Smooth muscle cell (in vitro differentiated cells): ENCODE measurements around the gene DEGS2. TPM values are rescaled to one million over a fixed set of nuclear protein-coding genes. Genes with fewer than 3 reads are reported as not detected.

Source experiments
- DNase-seq: peaks from one replicate; lab custom pipeline; 2025; ENCODE audit not compliant: unreplicated experiment; lab: John Stamatoyannopoulos, UW
- H2AFZ ChIP-seq: fragments of 200-600 bp; sonication (generic); 2 replicates; pipeline ENCODE4 v1.6.0; 2016; ENCODE audit warnings: antibody characterized with exemption, low read depth, mild to moderate bottlenecking
- H3F3A ChIP-seq: fragments of 200-600 bp; sonication (generic); 2 replicates; pipeline ENCODE4 v1.6.0; 2017; ENCODE audit warnings: antibody characterized with exemption, low read depth
- H3K27ac ChIP-seq: fragments of 200-600 bp; sonication (generic); 2 replicates; pipeline ENCODE4 v1.5.1; 2016; ENCODE audit warnings: low read depth, mild to moderate bottlenecking
- H3K27me3 ChIP-seq: fragments of 200-600 bp; sonication (generic); 2 replicates; pipeline ENCODE4 v1.6.1; 2016; ENCODE audit warnings: low read depth, mild to moderate bottlenecking
- H3K36me3 ChIP-seq: fragments of 200-600 bp; sonication (generic); 2 replicates; pipeline ENCODE4 v1.5.1; 2016; ENCODE audit warnings: low read depth
- H3K4me1 ChIP-seq: fragments of 200-600 bp; sonication (generic); 2 replicates; pipeline ENCODE4 v1.5.1; 2016; ENCODE audit warnings: low read depth
- H3K4me2 ChIP-seq: fragments of 200-600 bp; sonication (generic); 2 replicates; pipeline ENCODE4 v1.6.0; 2016; ENCODE audit warnings: mild to moderate bottlenecking
- H3K4me3 ChIP-seq: fragments of 200-600 bp; sonication (generic); 2 replicates; pipeline ENCODE4 v1.5.1; 2016; ENCODE audit warnings: mild to moderate bottlenecking
- H3K79me2 ChIP-seq: fragments of 200-600 bp; sonication (generic); 2 replicates; pipeline ENCODE4 v1.6.0; 2016; ENCODE audit warnings: low read depth, mild to moderate bottlenecking
- H3K9ac ChIP-seq: fragments of 200-600 bp; sonication (generic); 2 replicates; pipeline ENCODE4 v1.6.0; 2016; ENCODE audit warnings: low read depth
- H3K9me3 ChIP-seq: fragments of 200-600 bp; sonication (generic); replicated peaks from 2 replicates; pipeline ENCODE4 v1.5.1; 2016; ENCODE audit warnings: low read depth
- H4K20me1 ChIP-seq: fragments of 200-600 bp; sonication (generic); 2 replicates; pipeline ENCODE4 v1.6.0; 2016; ENCODE audit warnings: low read depth
- WGBS: methylation state at CpG from one replicate; pipeline ENCODE4 v1.1.7; 2016; ENCODE audit warnings: low lambda C conversion rate; 5-methylcytosine and 5-hydroxymethylcytosine counted together
- polyA plus RNA-seq: library from polyadenylated mRNA; unstranded; fragments of >200 nt; fragmentation: Nextera tagmentation; extraction: Ambion mirVana; gene quantifications from 2 replicates; pipeline ENCODE4 v1.2.1, GENCODE V29; 2016
- total RNA-seq: library from RNA; depleted of rRNA; stranded (reverse); fragments of >200 nt; gene quantifications from 2 replicates; pipeline ENCODE4 v1.2.3, GENCODE V29; 2014
- TF ChIP-seq, protein P1 (sequence below): fragments of 200-600 bp; sonication (generic); IDR thresholded peaks from 2 replicates; pipeline ENCODE4 v1.5.1; 2017; ENCODE audit warnings: borderline replicate concordance, mild to moderate bottlenecking, antibody characterized with exemption; ENCODE audit not compliant: insufficient read depth, poor library complexity, severe bottlenecking

The DEGS2 gene
- total and polyA plus RNA-seq, 2 experiments from 2014 or later, result 0.45 to 0.83 TPM

DNA sequence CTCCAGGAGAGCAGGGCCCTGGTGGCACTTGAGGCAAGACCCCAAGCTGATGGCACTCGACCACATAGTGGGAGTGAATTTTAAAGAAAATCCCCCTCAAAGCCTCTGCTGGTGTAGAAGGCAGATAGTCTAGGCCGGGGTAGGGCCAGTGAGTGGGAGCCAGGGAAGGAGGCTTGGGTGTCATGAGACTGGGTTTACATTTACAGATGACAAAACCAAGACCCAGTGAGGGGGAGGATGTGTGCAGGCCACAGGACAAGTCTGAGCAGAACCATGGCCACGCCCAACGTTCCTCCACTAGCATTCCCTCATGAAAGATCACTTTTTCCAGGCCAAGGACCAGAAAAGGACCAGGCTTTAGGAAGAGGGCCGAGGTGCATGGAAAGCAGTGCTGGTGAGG is 52.2 kb downstream of the DEGS2 start:
- no peak overlapping the region for H3K4me3 ChIP-seq
- H3F3A ChIP-seq, result no peaks in the 10 kb centered on the region
- TF ChIP-seq, protein P1, sequence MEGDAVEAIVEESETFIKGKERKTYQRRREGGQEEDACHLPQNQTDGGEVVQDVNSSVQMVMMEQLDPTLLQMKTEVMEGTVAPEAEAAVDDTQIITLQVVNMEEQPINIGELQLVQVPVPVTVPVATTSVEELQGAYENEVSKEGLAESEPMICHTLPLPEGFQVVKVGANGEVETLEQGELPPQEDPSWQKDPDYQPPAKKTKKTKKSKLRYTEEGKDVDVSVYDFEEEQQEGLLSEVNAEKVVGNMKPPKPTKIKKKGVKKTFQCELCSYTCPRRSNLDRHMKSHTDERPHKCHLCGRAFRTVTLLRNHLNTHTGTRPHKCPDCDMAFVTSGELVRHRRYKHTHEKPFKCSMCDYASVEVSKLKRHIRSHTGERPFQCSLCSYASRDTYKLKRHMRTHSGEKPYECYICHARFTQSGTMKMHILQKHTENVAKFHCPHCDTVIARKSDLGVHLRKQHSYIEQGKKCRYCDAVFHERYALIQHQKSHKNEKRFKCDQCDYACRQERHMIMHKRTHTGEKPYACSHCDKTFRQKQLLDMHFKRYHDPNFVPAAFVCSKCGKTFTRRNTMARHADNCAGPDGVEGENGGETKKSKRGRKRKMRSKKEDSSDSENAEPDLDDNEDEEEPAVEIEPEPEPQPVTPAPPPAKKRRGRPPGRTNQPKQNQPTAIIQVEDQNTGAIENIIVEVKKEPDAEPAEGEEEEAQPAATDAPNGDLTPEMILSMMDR, result no peak
- H3K36me3 ChIP-seq, result no peaks in the 10 kb centered on the region
- no peak overlapping the region for H3K9ac ChIP-seq
- H2AFZ ChIP-seq, result no peak overlapping the region
- H3K79me2 ChIP-seq, result no peaks in the 10 kb centered on the region
- DNase-seq, result no peak
- no peaks in the 10 kb centered on the region for H3K9me3 ChIP-seq
- no peaks in the 10 kb centered on the region for H3K27me3 ChIP-seq
- H4K20me1 ChIP-seq, result no peaks in the 10 kb centered on the region
- peaks cover 7% of the 10 kb centered on the region for H3K4me1 ChIP-seq
- peak overlapping the region; percentile 0 for H3K4me2 ChIP-seq
- 56% methylated on average over 5 of the region's 5 CpGs for WGBS
- no peak overlapping the region for H3K27ac ChIP-seq

DNA sequence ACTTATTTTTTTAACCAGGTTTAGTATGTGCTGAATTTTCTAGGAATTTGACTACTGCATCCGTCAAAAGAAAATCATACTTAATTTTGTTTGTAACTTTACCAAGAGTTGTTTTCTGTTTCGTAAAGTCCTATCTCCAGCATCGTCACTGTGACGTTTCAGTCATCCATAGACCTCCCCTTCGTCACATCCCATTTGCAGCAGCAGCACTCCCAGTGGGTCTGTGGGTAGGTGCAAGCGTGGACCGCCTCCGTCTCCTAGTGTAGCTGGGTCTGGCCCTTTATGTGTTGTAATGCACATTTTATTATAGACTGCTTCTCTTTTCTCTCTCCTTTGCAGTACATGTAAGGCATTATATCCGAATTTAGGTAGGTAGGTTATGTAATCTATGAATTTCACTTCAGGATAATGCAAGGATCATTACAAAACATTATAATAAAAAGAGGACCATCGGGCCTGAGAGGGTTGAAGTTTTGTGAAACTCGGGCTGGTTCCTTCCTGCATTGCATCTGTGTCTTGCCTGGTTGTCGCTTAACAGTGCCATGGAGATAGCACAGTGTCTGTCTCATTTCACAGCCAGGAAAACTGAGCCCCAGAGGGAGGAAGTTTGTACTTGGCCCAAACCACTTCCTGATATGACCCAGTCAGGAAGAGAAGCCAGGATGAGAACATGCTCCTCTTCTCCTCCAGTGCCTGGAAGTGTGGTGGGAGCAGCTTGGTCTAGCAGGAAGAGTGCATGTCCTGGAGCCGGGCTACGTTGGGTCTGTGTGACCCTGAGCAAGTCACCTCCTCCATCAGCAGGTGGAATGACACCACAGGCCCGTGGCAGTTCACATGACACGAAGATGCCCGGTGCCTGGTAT is 53.0 kb downstream of the DEGS2 start:
- 94% methylated on average over 17 of the region's 17 CpGs for WGBS
- Histone ChIP-seq H3K36me3 (no peaks in the 10 kb centered on the region), H3K27ac (no peak overlapping the region), H3F3A (no peaks in the 10 kb centered on the region), H2AFZ (no peak overlapping the region), H3K4me2 (no peak overlapping the region), H4K20me1 (no peaks in the 10 kb centered on the region), H3K9ac (no peak overlapping the region), H3K4me1 (peaks cover 2% of the 10 kb centered on the region), H3K4me3 (no peak overlapping the region), H3K79me2 (no peaks in the 10 kb centered on the region), H3K9me3 (no peaks in the 10 kb centered on the region), H3K27me3 (no peaks in the 10 kb centered on the region)
- no peak for DNase-seq
- TF ChIP-seq, protein P1, result no peak

DNA sequence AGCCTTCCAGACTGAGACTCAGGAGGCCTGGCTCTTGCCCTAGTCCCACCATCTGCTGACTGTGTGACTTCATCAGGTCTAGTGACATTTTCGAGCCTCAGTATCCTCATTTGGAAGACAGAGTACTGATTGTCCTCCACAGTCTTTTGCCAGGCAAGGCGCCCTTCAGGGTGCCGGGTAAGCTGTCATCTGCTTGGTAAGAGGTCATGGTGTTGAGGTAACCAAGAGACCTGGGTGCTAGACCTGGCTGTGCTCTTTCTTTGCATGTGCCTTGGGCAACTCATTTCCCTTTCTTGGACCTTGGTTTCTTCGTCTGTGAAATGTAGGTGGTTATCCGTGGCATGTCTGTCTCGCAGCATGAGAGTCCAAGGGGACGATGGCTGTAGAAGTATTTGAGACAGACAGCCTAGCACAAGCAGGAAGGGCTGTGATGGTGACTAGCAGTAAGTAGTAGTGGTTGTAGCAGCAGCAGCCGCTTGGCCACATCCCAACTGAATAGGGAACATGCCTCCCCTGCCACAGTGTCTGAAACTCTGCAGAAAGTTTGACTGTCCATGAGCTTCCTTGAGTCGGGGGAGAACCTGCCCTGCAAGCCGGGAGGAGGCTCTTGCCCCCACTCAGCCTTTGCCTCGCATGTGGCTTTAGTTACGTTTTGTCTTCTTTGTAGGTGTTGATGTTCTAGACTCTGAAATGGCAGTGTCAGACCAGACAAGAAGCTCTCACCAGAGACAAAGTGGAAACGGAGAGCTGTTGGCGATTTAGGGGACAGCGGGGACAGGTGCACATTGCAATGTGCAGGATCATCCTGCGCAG is 53.9 kb downstream of the DEGS2 start:
- H3K9ac ChIP-seq, result no peak overlapping the region
- no peak overlapping the region for H3K4me2 ChIP-seq
- H3K27ac ChIP-seq, result no peak overlapping the region
- TF ChIP-seq, protein P1, result no peak
- no peak overlapping the region for H3K4me3 ChIP-seq
- no peaks in the 10 kb centered on the region for H3F3A ChIP-seq
- DNase-seq, result no peak
- no peak overlapping the region for H2AFZ ChIP-seq
- H3K79me2 ChIP-seq, result no peaks in the 10 kb centered on the region
- WGBS, result 95% methylated on average over 16 of the region's 16 CpGs
- H4K20me1 ChIP-seq, result no peaks in the 10 kb centered on the region
- no peaks in the 10 kb centered on the region for H3K9me3 ChIP-seq
- no peaks in the 10 kb centered on the region for H3K27me3 ChIP-seq
- no peaks in the 10 kb centered on the region for H3K36me3 ChIP-seq
- no peaks in the 10 kb centered on the region for H3K4me1 ChIP-seq
